DMS53 treated with DMSO at 0.1 percent for 48 hours (cell line): ENCODE data around the gene ANKRD30B.
"Not testable (repeated sequence)": the region's sequence is repeated elsewhere in the genome, so short reads cannot be mapped to it uniquely, and the experiment has no call there.

ENCODE experiments used
- DNase-seq: peaks from one replicate; lab custom pipeline; 2025; ENCODE audit not compliant: unreplicated experiment; lab: John Stamatoyannopoulos, UW

ANKRD30B gene

GRCh38 chr18:14747513-14748474 lies at the start of gene ANKRD30B:
TSS of gene ANKRD30B (plus strand) at chr18:14748172. CDS start at chr18:14748420, 248 bp downstream.
- no peak for DNase-seq

- not testable (repeated sequence) for DNase-seq
Measured at GRCh38 chr18:14701286-14702040, 46.5 kb upstream of the ANKRD30B start.

- DNase-seq, result not testable (repeated sequence)
Measured at GRCh38 chr18:14709761-14710160, 38.2 kb upstream of the ANKRD30B start.

GRCh38 chr18:14721569-14721968 lies 26.4 kb upstream of the ANKRD30B start:
- not testable (repeated sequence) for DNase-seq

GRCh38 chr18:14739056-14739455 lies 8.9 kb upstream of the ANKRD30B start:
- DNase-seq, result not testable (repeated sequence)

GRCh38 chr18:14746897-14747296 lies 1.1 kb upstream of the ANKRD30B start:
- no peak for DNase-seq

GRCh38 chr18:14748496-14748895 lies 524 bp downstream of the ANKRD30B start:
- no peak for DNase-seq

- not testable (repeated sequence) for DNase-seq
Measured at GRCh38 chr18:14763566-14763965, 15.6 kb downstream of the ANKRD30B start.

GRCh38 chr18:14767474-14767873 lies 19.5 kb downstream of the ANKRD30B start:
- no peak for DNase-seq

- no peak for DNase-seq
Measured at GRCh38 chr18:14768241-14768640, 20.3 kb downstream of the ANKRD30B start.

- no peak for DNase-seq
Measured at GRCh38 chr18:14769381-14769780, 21.4 kb downstream of the ANKRD30B start.

GRCh38 chr18:14776801-14777200 lies 28.8 kb downstream of the ANKRD30B start:
- no peak for DNase-seq

GRCh38 chr18:14781671-14782070 lies 33.7 kb downstream of the ANKRD30B start:
- no peak for DNase-seq

GRCh38 chr18:14784133-14784532 lies 36.2 kb downstream of the ANKRD30B start:
- no peak for DNase-seq

- DNase-seq, result not testable (repeated sequence)
Measured at GRCh38 chr18:14796876-14797275, 48.9 kb downstream of the ANKRD30B start.

GRCh38 chr18:14797969-14798764 lies 50.2 kb downstream of the ANKRD30B start:
- not testable (repeated sequence) for DNase-seq

GRCh38 chr18:14811081-14811480 lies 63.1 kb downstream of the ANKRD30B start:
- not testable (repeated sequence) for DNase-seq

GRCh38 chr18:14826972-14827632 lies 79.1 kb downstream of the ANKRD30B start:
- DNase-seq, result not testable (repeated sequence)

GRCh38 chr18:14841607-14842006 lies 93.6 kb downstream of the ANKRD30B start:
- not testable (repeated sequence) for DNase-seq

GRCh38 chr18:14851533-14851932 lies 103.6 kb downstream of the ANKRD30B start:
- DNase-seq, result not testable (repeated sequence)
